ENCODE data around the gene DERL2.

Gene DERL2

DNA sequence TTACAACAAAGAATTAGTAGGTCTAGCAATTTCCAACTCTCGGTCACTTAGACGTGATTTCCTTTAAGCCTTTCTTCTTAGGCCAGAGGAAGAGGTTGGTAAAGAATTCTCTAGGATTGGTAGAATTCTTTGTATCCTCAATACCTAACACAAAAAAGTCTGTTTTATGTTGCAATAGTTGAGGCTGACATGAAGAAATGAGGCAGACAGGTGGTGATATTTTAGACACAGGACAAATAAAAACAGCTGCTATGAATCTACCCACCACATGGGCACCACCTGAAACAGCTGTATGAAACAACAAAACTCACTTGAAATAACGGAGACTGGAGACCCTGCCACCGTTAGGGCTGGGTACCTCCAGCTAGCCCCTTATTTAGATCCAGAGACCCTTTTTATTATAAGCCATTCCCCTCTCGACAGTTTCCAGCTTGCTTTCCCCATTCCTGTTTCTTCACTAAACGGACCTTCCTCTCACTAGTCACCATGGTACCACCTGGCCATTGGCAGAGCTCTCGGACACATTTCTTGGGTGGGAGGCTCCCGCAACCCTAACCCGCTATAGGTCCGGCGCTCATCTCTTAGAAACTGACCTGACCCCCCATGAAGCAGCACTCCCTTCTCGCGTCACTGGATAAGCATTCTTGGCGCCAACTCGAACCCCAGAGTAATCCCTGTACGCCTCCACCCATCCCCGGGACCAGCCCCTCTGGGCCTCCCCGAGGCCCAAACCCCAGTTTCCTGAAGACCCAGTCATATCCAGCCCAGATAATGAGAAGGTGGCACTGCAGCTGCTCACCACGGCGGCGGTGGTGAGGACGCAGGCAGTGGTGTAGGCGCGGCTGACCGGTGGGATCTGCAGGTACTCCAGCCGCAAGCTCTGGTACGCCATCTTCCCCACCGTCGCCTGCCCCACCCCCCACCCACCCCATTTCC lies at the start of gene DERL2:
TSS of gene DERL2 (minus strand) at position 909 of the 936 bp plus-strand sequence. CDS start at position 892, 17 bp downstream.
- no peak for DNase-seq (ENCODE audit: low read depth, low spot score)

DNA sequence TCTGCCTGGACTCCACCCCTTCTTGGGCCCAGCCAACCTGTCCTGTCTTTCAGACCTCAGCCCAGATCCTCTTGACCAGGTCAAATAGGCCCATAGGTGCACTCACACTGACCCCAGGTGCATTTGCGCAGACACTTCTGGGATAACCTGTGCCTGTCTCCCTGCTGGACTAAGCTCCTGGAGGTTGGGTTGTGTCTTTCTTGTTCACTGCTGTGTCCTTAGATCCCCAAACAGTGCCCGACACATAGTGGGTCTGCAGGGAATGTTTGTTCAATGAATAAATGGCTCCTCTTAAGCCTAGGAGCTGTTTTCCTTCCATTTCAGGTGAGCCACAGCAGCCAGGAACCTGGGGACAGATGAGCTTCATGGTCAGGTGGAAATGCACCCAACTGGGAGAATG lies 49.5 kb upstream of the DERL2 start:
- DNase-seq (ENCODE audit: low read depth, low spot score), result no peak

DNA sequence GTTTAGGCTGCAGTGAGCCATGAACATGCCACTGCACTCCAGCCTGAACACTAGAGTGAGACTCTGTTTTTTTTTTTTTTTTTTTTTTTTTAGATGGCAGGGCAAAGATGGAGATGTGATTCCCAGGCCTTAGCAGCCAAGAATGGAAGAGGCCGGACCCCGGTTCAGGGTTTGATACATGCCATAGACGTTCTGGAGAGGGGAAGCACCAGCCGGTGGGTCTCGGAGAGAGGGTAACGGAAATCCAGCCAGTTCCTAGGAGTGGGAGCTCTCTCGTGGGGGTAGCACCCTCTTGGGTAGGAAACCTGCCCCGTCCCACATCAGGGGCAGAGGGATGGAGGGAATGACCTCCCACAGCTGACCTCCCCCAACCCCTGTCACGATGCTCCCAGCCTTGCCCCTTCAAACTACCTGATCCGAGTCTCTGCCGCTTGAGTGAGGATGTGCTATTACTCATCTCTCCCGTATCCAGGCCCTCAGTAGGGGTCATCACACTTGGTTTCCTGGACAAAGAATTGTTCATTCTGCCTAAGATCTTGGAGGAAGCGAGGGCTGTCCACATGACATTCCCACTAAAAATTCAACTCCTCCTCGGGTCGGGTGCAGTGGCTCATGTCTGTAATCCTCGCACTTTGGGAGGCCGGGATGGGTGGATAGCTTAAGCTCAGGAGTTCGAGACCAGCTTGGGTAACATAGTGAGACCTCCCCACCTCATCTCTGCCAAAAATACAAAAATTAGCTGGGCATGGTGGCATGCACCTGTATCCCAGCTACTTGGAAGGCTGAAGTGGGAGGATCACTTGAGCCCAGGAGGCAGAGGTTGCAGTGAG lies 47.7 kb upstream of the DERL2 start:
- DNase-seq (ENCODE audit: low read depth, low spot score), result no peak

DNA sequence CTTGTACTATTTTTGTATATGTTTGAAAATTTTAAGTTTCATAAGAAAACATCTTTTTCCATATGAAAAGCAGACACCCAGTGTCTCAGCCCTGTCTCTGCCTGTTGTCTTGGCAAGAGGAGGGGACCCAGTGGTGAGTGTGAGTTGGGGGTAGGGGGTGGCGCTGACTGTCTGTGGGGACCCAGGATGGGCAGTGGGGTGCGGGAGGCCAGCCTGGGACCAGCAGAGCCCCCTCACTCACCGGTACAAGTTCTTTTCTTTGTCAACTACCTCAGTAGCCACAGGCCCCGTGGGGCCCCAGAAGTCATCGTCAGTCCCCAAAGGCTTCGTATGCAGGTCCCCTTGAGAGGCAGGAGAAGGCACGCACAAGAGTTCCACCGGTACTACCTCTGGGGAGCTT lies 46.6 kb upstream of the DERL2 start:
- DNase-seq (ENCODE audit: low read depth, low spot score), result no peak

DNA sequence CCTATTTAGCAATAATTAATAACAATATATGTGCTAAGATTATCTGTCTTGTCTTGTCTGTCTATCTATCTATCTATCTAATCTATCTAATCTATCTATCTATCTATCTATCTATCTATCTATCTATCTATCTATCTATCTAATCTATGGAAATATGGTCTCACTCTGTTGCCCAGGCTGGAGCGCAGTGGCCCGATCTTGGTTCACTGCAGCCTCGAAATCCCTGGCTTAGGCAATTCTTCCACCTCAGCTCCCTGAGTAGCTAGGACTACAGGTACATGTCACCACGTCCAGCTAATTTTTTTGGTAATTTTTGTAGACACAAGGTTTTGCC lies 45.1 kb upstream of the DERL2 start:
- DNase-seq (ENCODE audit: low read depth, low spot score), result no peak

DNA sequence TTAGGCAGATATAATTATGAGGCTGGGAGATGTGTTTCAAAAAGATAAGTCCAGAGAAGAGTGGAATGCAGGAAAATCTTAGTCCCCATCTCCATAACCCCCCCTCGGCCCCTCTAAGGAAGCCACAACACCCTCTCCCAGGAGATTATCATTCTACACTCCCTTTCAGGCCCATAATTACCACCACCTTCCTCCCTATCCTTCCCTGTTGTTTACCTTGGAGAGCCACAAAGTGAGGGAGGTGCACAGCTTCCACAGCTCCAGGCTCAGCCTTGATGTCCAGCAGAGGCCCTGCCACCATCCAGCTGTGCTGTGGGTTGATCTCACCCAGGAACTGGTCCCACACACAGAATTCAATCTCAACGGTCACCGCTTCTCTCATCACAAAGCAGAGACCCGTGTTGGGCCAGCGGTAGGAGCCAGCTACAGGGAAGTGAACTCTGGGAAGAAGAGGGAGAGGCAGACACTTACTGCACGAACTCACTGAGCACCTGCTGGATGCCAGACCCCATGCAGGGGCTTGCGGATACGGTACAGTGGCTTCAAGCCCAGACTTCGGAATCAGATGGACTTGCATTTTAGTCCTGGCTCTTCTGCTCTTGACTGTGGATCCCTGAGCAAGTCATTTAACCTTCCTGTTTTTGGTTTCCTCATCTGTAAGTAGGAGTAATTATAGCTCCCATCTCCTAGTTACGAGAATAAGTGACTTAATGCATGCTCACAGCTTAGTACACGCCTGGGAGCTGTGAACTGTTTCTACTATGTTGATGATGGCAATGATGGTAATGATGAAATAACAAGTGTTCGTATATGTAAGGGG lies 44.5 kb upstream of the DERL2 start:
- DNase-seq (ENCODE audit: low read depth, low spot score), result no peak

DNA sequence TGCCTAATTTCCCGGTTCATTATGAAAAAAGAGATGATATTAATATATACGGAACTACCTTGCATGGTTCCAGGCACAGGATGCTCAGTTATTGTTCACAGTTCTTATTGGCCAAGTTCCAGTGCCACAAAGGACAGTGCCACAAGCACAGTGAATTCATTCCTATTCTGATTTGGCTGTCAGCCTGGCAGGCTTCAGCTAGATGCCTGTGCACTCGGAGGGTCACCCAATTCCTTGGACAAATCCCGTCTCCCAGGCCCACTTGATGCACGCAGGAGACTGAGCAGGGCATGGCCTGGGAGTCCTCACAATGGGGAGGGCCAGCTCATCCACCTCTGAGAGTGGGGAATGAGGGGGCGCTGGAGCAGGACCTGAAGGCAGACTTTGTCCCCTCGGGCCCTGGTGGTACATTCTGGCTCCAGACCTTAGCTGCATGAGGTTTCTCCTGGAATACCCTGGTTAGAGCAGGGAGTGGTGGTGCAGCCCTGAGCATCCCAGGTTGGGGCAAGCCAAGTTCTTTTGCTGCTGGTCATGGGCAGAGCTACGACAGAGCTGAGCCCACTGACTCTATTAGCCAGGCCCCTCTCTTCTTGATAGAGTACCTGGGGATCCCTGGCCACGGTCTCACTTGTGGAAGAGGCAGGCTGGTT lies 41.7 kb upstream of the DERL2 start:
- no peak for DNase-seq (ENCODE audit: low read depth, low spot score)

DNA sequence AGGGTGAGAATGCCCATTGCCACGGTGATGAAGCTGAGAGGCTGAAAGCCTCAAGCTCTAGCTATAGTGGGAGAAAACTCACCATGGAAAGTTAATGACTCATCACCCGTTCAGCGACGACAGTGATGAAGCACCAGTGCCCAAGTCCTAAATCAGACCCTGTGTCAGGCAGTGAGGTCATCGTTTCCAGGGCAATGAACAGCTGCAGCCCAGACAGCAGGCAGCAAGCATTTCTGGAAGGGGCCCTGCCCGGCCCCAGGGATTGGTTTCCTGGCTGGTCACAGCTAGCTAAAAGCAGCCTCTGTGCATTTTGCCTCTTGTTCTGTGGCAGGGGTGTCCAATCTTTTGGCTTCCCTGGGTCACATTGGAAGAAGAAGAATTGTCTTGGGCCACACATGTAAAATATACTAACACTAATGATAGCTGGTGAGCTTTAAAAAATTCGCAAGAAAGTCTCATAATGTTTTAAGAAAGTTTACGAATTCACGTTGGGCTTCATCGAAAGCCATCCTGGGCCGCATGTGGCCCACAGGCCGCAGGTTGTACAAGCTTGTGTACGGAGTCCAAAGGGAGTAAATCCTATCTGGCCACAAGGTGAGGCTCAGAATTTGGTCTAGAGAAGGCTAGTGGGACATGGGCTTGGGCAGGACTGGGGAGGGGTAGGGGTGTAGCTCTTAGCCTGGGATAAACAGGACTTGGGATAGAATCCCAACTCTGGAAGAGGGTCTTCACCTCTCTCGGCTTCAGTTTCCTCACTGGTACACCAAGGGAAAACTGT lies 41.0 kb upstream of the DERL2 start:
- peak; percentile 95 for DNase-seq (ENCODE audit: low read depth, low spot score)

DNA sequence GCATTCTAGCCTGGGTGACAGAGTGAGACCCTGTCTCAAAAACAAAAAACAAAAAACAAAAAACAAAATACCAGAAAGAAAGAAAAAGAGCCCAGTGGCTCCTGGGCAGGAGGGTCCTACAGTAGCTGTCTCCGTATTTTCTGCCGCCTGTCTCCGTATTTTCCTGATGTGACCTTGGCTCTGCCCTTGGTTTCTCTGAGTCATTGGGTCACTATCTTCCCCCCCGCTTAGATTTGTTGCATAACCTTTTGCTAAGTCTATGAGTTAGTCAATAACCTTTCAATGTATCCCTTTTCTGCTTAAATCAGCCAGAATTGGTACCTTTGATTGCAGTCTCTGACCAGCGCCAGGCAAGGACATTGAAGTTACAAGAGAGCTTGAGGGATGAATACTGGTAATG lies 37.3 kb upstream of the DERL2 start:
- no peak for DNase-seq (ENCODE audit: low read depth, low spot score)

DNA sequence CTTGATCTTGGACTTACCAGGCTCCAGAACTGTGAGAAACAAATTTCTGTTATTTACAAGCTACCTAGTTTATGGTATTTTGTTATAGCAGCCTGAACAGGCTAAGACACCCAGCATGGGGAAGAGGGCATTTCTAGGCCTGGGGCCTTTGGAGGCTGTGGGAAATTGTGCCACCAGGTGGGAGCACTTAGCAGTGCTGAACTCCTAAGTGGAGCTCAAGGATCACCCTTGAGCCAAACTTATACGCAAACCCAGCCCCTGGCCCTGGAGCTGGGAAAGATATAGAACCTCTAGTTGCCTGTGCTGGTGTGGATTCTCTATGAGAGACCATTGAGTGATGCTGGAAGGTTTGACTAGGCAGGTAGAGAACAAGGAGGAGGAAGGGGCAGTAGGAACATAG lies 36.5 kb upstream of the DERL2 start:
- DNase-seq (ENCODE audit: low read depth, low spot score), result no peak

DNA sequence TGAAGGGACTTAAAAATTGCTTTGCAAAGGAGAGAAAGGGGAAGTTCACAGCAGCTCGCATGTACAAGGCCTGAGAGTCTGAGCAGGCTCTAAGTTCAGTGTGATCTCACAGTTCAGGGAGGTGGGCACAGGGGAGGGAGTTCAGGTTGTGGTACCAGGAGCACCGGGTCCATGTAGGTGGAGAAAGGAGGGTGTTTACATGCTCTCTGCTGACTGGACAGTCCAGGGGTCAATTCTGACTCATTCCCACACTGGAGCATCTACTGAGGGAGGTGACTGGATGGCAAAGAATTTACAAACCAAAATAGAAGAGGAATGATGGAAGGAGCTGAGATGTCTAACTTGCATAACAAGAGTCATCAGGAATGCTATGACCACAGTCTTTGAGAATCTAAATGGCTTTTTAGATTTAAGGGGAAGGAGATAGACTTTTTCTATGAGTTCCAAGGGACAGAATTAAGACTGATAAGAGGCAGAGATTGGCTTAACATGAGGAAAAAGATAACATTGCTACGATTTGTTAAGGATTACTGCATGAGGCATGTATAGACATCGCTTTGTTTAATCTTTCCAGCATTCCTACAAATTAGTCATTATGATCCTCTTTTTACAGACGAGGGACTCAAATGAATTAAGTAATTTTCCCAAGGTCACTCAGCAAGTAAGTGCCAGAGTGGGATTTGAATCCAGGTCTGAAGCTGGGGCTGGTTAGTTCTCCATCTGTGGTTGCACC lies 30.2 kb upstream of the DERL2 start:
- DNase-seq (ENCODE audit: low read depth, low spot score), result peak; percentile 94

DNA sequence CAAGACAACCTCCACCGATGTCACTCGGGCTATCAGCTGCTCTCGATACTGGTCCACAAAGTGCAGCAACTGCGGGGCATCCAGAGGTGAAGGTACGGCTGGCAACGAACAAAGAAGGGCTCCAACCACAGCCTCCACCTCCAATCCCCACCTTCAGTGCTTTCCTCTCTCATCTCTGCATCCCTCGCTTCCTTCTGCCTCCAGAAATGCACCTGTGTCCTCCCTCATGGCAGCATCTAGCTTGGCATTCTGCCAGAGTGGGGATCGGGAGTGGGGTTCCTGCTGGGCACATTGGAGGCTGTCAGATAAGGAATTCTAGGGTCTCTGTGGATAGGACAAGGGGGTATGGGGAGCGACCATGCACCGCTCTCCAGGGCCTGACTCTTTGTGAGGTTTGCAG lies 29.0 kb upstream of the DERL2 start:
- DNase-seq (ENCODE audit: low read depth, low spot score), result no peak

DNA sequence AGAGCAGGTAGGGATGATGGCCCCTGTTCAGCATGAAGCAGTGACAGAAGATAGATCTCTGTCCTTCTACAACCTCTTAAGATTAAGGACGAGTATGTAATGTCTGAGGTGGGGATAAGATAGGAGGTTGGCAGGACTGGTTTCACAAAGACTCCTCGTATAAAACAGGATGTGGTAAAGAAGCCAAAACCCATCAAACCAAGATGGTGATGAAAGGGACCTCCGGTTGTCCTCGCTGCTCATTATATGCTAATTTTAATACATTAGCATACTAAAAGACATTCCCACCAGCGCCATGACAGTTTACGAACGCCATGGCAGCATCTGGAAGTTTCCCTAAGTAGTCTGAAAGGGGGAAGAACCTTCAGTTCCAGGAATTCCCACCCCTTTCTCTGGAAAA lies 27.6 kb upstream of the DERL2 start:
- no peak for DNase-seq (ENCODE audit: low read depth, low spot score)

DNA sequence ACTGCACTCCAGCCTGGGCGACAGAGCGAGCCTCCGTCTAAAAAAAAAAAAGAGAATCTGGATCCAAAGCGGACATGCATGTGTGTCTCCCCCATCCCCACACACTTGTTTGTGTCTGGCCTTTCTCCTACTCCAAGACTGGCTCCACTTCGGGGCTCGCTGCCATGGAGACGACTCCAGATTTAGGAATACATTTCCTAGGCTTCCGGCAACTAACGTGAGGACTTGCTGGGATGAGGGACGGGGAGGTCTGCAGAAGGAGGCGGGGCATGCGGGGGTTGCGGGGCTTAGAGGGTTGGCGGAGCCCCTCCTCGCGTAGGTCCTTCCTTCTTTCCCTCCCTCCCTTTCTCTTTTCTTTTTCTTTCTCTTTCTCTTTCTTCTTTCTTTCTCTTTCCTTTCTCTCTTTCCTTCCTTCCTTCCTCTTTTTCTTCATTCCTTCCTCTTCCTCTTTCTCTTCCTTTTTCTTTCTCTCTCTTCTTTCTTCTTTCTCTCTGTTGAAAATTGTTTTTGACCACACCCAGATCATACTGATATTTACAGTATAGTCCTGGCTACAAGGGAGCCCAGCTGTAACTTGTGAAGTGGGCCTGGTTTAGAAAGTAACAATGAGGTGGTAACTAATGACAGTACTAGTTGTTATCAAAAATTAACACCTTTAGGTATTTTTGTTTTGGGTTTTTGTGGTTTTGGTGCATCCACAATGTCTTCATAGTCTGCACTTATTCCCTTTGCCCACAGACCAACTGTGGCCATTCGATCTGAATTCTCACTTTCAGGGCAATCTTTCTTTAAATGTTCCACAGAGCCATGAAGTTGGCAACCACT lies 25.6 kb upstream of the DERL2 start:
- DNase-seq (ENCODE audit: low read depth, low spot score), result peak; percentile 38

DNA sequence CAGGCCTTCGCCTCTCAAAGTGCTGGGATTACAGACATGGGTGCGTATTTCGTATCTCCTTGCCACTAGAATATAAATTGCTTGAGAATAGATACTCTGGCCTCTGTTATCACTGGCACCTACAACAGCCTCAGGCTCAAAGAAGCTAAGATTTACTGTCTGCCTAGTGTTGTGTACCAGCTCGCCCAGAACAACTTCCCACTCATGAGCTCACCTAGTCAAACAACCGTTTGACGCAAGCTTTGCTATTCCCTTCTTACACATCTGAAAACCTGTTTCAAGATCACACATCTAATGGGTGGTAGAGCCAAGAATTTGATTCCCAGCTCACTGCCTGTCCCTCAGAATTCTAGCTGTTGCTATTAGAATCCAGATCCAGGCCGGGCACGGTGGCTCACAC lies 24.8 kb upstream of the DERL2 start:
- DNase-seq (ENCODE audit: low read depth, low spot score), result no peak

DNA sequence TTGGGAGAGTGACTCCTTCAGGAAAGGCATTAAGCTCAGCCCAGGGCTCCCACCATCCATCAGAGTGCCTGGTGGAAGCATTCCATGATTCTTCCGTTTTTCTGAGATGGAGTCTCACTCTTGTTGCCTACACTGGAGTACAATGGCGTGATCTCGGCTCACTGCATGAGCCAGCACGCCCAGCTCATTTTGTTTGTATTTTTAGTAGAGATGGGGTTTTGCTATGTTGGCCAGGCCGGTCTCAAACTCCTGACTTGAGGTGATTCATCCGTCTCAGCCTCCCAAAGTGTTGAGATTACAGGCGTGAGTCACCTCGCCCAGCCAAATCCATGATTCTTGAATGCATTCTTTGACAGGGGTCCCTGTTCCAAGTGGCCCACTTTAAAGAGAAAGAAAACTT lies 23.5 kb upstream of the DERL2 start:
- DNase-seq (ENCODE audit: low read depth, low spot score), result peak; percentile 69

DNA sequence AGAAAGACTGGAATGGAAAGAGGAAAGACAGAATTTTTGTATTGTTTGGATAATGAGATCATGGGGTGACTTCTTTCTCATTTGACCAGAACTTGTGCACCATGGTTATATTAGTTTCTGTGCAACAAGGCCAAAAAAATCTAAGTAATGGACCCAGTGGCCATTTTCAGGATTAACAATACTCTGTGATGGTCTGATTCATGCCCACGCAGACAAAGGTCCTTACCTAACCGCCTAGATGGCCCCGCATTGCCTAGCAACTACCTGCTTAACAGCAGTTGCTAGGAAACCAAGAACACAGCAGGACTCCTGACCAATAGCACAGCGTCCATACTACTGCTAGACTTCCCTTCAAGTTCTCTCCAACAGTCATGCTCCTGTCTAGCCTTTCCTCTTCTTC lies 22.8 kb upstream of the DERL2 start:
- DNase-seq (ENCODE audit: low read depth, low spot score), result peak; percentile 78

DNA sequence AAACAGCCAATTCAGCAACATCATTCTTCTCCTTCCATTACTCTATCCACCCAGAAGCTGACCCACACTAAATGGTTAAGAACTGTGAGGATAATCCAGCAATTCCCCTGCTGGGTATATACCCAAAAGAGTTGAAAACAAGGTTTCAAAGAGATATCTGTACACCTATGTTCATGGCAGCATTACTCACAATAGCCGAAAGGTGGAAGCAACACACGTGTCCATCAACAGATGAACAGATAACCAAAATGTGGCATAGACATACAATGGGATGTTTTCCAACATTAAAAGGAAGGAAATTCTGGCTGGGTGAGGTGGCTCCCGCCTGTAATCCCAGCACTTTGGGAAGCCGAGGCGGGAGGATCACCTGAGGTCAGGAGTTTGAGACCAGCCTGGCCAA lies 20.3 kb upstream of the DERL2 start:
- no peak for DNase-seq (ENCODE audit: low read depth, low spot score)

DNA sequence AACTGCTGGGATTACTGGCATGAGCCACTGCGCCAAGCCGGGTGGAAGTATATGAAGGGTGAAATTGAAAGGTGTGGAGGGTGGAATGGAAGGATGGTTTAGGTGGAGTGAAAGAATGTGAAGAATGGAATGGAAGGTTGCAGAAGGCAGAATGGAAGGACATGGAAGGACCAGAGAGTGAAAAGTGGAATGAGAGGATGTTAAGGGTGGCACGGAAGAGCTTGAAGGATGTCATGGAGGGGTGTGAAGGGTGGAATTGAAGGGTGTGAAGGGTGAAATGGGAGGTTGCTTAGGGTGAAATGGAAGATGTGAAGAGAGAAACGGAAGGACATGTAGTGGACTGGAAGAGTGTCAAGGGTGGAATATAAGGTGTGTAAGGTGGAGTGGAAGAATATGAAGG lies 16.6 kb upstream of the DERL2 start:
- DNase-seq (ENCODE audit: low read depth, low spot score), result no peak

All from astrocyte of the hippocampus (primary cell).